ENCODE data around the gene BNC2.

DNA sequence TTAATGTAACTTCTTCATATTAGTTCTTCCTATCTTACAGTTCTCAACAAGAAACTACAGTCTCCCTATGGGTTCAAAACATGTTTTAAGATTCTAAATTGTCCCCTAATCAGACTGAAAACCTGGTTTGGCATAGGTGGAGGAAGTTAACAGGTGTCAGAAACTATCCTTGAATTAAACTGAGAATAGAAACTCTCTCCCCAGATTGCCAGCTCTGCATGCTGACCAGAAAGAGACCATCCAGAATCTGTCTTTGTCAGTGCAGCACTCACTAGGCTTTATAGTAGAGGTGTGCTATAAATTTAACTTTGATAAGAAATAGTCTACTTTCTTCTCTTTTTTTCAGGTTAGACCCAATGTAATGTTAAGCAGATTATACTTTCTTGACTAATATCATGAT lies 63.8 kb downstream of the BNC2 start:
- TF ChIP-seq CTCF (IDR thresholded peaks at IDR 0.05), result no peak
- TF ChIP-seq, protein P1, sequence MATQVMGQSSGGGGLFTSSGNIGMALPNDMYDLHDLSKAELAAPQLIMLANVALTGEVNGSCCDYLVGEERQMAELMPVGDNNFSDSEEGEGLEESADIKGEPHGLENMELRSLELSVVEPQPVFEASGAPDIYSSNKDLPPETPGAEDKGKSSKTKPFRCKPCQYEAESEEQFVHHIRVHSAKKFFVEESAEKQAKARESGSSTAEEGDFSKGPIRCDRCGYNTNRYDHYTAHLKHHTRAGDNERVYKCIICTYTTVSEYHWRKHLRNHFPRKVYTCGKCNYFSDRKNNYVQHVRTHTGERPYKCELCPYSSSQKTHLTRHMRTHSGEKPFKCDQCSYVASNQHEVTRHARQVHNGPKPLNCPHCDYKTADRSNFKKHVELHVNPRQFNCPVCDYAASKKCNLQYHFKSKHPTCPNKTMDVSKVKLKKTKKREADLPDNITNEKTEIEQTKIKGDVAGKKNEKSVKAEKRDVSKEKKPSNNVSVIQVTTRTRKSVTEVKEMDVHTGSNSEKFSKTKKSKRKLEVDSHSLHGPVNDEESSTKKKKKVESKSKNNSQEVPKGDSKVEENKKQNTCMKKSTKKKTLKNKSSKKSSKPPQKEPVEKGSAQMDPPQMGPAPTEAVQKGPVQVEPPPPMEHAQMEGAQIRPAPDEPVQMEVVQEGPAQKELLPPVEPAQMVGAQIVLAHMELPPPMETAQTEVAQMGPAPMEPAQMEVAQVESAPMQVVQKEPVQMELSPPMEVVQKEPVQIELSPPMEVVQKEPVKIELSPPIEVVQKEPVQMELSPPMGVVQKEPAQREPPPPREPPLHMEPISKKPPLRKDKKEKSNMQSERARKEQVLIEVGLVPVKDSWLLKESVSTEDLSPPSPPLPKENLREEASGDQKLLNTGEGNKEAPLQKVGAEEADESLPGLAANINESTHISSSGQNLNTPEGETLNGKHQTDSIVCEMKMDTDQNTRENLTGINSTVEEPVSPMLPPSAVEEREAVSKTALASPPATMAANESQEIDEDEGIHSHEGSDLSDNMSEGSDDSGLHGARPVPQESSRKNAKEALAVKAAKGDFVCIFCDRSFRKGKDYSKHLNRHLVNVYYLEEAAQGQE (IDR thresholded peaks at IDR 0.05; ENCODE audit: insufficient read depth in 1 of 2, low read depth in 2 of 2, low read length in 1 of 2), result no peak

All from Panc1 (cell line).